Measurements from ENCODE around the gene CXCL17.
A peak's percentile ranks its signal among the peaks of the same experiment; 100 is the strongest.
"Not testable (repeated sequence)": the region's sequence is repeated elsewhere in the genome, so short reads cannot be mapped to it uniquely, and the experiment has no call there.

The CXCL17 gene

GRCh38 chr19:42442833-42443232, at the start of gene CXCL17:
Gene CXCL17 (minus strand): TSS chr19:42442946. CDS start chr19:42442832, 114 bp downstream.
- no peak for DNase-seq (ENCODE audit: low read depth in 2 of 3, low spot score in 2 of 3)

DNA sequence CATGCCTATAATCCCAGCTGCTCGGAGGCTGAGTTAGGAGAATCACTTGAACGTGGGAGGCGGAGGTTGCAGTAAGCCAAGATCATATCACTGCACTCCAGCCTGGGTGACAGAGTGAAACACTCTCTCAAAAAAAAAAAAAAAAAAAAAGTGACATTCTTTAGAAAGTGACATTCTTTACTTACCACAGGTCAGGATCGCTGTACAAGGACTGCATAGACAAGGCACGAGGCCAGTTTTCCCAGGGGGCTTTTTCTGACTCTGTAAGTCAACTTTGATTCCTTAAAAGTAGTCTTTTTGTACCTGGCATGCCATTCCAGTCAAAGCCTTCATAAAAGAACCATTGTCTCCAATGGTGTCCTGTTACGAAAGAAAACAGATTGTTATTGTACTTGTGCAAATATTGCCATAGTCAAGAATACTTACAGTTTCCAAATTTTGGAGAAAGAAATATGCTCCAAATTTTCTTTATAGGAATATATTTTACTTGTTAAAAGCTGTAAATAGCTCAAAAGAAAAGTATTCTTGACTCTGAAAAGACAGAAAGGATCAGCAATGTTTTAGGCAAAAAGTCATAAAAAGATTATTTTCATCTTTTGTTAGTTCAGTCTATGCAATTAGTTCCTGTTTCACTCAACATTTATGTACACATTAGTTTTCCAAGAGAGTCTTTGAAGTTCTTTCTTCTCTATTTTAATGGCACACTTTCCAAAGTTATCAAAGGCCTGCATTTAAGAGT, 46.2 kb upstream of the CXCL17 start:
- DNase-seq (ENCODE audit: low read depth in 2 of 3, low spot score in 2 of 3): no peak

DNA sequence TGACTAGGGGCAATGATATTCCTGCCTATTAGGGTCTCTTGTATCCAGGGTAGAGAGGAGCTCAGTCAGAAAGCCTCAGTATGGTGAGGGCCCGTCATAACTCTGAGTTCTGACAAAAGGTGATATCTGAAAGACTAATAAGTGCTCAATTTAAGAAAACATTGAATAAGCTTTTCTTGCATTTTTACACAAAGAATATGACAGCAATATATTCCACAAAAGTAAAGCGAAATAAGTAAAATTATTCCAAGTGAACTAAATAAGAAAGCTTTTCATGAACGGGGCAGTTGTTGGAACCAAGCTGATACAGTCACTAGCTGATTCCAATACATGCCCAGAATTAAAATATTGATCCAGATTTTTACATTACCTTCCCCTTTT, 45.0 kb upstream of the CXCL17 start:
- DNase-seq (ENCODE audit: low read depth in 2 of 3, low spot score in 2 of 3): no peak

DNA sequence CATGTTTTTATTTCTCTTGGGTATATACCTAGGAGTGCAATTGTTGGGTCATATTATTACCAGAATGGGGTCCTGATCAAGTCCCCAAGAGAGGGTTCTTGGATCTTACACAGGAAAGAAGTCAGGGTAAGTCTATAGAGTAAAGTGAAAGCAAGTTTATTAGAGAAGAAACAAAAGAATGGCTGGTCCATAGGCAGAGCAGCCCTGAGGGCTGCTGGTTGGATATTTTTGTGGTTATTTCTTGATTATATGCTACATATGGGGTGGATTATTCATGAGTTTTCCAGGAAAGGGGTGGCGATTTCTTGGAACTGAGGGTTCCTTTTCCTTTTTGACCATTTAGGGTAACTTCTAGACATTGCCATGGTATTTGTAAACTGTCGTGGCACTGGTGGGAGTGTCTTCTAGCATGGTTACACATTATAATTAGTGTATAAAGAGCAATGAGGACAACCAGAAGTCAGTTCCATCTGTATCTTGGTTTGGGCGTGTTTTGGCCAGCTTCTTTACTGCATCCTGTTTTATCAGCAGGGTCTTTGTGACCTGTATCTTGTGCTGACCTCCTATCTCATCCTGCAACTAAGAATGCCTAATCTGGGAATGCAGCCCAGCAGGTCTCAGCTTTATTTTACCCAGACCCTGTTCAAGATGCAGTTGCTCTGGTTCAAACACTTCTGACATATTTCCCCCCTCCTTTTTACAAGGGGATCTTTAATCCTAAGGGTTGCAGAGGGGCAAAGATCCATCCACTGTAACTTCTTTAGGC, 44.5 kb upstream of the CXCL17 start:
- no peak for DNase-seq (ENCODE audit: low read depth in 2 of 3, low spot score in 2 of 3)

DNA sequence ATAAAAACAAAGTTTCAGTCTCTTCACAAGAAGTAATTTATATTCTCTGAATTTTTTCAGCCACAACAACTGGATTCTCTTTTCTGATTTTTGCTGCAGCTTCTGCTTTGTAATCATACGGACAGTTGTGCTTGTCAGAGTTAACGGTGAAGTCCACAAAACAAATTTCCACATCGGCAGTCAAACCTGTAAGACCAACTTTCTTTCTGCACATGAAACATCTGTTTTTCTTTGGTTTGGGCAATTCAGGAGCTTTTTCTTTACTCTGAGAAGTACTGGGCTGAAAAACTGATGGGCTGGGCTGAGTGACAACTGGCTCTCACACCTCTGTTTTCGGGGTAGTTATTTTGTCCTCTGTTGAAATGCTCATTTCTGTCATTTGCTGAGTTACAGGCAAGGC, 42.3 kb upstream of the CXCL17 start:
- not testable (repeated sequence) for DNase-seq (ENCODE audit: low read depth in 2 of 3, low spot score in 2 of 3)

- DNase-seq (ENCODE audit: low read depth in 2 of 3, low spot score in 2 of 3): peak in 1 of 3 experiments; percentile 14
Measured at GRCh38 chr19:42480335-42481095, 37.8 kb upstream of the CXCL17 start.

DNA sequence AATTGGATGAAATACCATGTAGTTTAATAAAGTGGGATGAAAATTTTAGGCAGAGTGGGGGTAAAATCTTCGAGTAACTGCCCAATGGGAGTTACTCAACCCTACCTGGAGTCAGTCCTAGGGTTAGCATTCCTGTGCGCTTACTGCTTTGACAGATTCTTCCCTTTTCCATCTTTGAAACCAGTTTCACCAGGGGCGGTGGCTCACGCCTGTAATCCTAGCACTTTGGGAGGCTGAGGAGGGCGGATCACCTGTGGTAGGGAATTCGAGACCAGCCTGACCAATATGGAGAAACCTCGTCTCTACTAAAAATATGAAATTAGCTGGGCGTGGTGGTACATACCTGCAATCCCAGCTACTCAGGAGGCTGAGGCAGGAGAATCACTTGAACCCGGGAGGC, 37.0 kb upstream of the CXCL17 start:
- no peak for DNase-seq (ENCODE audit: low read depth in 2 of 3, low spot score in 2 of 3)

- DNase-seq (ENCODE audit: low read depth in 2 of 3, low spot score in 2 of 3): no peak
Measured at GRCh38 chr19:42478765-42479311, 36.1 kb upstream of the CXCL17 start.

DNA sequence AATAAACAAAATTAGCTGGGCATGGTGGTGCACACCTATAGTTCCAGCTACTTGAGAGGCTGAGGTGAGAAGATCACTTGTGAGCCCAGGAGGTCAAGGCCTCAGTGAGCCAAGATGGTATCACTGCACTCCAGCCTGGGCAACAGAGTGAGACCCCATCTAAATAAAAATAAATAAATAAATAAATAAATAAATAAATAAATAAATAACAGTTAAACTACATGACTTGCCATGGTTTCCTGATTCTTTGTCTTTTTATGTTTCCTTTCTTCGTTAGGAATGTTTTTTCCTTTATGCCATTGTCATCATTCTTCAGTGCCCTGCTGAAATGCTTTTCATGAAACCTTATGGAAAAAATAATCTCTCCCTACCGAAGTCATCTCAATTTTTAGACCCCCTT, 35.2 kb upstream of the CXCL17 start:
- no peak for DNase-seq (ENCODE audit: low read depth in 2 of 3, low spot score in 2 of 3)

DNA sequence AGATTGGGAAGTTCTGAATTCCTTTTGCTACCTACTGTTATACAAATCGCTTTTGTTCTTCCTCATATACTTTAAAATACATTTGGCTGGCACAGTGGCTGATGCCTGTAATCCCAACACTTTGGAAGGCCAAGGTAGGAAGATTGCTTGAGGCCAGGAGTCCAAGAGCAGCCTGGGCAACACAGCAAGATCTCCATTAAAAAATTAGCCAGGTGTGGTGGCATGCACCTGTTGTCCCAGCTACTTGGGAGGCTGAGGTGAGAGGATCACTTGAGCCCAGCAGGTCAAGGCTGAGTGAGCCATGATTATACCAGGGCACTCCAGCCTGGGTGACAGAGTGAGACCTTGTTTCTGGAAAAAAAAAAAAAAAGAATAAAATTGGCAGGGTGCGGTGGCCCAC, 34.4 kb upstream of the CXCL17 start:
- no peak for DNase-seq (ENCODE audit: low read depth in 2 of 3, low spot score in 2 of 3)

DNA sequence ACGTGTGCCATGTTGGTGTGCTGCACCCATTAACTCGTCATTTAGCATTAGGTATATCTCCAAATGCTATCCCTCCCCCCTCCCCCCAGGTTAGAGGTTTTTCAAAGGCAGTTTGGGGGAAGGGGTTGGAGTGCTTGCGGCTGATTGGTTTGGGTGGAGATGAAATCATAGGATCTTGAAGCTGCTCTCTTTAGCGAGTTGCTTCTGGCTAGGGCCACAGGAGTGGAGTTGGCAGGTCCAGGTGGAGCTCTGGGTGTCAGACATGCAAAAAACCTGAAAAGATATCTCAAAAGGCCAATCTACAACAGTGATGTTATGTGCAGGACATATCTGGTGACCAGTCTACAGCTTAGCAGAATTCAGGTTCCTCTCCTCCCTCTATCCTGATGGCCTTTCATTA, 32.6 kb upstream of the CXCL17 start:
- DNase-seq (ENCODE audit: low read depth in 2 of 3, low spot score in 2 of 3): no peak

- DNase-seq (ENCODE audit: low read depth in 2 of 3, low spot score in 2 of 3): no peak
Measured at GRCh38 chr19:42474743-42475142, 32.0 kb upstream of the CXCL17 start.

GRCh38 chr19:42473686-42474085, 30.9 kb upstream of the CXCL17 start:
- no peak for DNase-seq (ENCODE audit: low read depth in 2 of 3, low spot score in 2 of 3)

DNA sequence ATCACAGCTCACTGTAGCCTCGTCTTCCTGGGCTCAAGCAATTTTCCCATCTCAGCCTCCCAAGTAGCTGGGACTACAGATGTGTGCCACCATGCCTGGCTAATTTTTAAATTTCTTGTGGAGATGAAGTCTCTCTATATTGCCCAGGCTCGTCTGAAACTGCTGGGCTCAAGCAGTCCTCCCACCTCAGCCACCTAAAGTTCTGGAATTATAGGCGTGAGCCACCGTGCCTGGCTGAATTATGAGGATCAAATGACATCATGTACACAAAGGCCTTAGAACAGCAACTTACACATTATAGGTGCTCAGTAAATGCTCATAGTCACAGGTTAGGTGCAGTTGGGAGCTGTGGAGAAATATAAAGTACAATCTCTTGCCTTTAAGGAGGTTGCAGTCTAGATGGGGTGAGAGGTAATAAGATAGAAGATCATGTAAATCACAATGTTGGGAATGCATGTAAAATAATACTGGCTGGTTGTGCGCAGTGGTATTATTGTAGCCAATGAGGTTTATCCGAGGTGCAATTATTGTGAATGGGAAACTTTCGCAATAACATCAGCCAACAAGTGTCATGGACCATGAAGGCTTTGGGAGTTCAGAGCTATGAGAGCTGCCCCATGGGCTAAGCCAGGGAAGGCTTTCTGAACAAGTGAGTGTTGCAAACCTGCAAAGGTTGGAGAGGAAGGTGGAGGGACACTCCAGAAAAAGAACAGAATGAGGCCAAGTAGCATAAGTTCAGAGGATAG, 29.8 kb upstream of the CXCL17 start:
- no peak for DNase-seq (ENCODE audit: low read depth in 2 of 3, low spot score in 2 of 3)

DNA sequence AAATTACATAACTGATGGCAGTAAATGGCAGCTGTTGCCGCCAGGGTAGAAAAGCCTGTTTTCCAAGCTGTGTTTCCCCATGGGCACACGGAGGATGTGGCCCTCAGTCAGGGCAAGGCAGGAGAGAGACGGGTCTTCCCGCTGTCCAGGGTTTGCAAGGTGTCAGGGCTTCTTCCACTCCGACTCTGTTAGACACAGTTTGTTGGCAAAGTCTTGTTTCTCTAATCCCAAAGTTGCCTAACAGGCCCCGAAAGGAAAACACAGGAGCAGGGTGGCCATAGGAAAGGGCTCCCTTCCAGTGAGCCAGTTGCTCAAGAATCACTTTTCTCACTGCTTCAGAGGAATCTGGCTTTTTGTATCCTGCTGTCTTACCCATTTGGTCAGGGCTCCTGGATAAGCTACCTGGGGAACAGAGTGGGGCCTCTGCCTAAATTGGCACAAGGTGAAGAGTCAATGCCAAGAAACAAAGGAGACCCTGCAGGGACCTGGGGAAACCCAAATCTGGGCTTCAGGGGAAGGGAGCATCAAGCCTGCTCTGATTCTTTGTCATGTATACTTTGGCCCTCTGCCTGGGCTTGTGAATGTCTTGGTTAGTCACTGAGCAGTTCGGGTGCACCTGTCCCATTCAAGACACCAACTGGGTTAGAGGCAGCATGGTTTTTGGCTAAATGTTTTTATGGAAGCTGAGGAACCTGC, 29.0 kb upstream of the CXCL17 start:
- DNase-seq (ENCODE audit: low read depth in 2 of 3, low spot score in 2 of 3): no peak

GRCh38 chr19:42469311-42470235, 26.8 kb upstream of the CXCL17 start:
- DNase-seq (ENCODE audit: low read depth in 2 of 3, low spot score in 2 of 3): no peak

DNA sequence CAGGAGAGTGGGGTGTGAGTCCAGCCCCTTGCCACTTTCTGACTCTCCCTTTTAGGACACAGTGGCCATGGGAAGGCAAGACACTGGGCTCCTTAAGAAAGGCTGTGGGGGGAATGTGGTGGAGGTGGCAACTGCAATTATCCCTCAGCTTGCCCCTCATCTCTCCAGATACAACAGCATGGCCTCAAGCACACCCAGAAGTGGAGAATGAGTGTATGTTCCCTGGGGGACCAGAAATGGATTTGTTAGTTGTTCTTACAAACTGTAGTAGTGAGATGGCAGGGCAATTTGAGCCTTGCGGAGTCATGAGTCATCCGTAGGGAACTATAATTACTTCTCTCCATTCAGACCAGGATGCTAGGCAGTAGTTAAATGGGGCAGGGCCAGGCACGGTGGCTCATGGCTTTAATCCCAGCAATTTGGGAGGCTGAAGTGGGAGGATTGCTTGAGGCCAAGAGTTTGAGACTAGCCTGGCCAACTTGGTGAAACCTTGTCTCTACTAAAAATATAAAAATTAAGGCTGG, 25.6 kb upstream of the CXCL17 start:
- DNase-seq (ENCODE audit: low read depth in 2 of 3, low spot score in 2 of 3): no peak

GRCh38 chr19:42467183-42467760, 24.5 kb upstream of the CXCL17 start:
- no peak for DNase-seq (ENCODE audit: low read depth in 2 of 3, low spot score in 2 of 3)

All from activated CD8-positive, alpha-beta memory T cell treated with anti-CD3 and anti-CD28 coated beads for 48 hours (primary cell).